ENCODE data around the gene NKTR. TPM values are rescaled to one million over a fixed set of nuclear protein-coding genes. Genes with fewer than 3 reads are reported as not detected.
A peak's percentile ranks its signal among the peaks of the same experiment; 100 is the strongest.
"Not testable (repeated sequence)": the region's sequence is repeated elsewhere in the genome, so short reads cannot be mapped to it uniquely, and the experiment has no call there.

Gene NKTR
- 100 to 1,000 TPM in 7 of 12 donors, 10 to 100 TPM in 5; 48.5 to 369 (median 110) TPM for polyA plus RNA-seq (ENCODE audit: insufficient read length in 12 of 12)
- long read RNA-seq, donor 1, full-length matches to known transcripts, result 12 of 33 reads
- long read RNA-seq, donor 1, partial matches to known transcripts, result 21 of 33 reads
- long read RNA-seq, donor 1, other reads (novel, unspliced or antisense), result 0 of 33 reads
- long read RNA-seq, donor 2, partial matches to known transcripts, result 5 of 7 reads
- long read RNA-seq, donor 2, other reads (novel, unspliced or antisense), result 0 of 7 reads
- long read RNA-seq, donor 3, partial matches to known transcripts, result 0 of 5 reads
- long read RNA-seq, donor 3, other reads (novel, unspliced or antisense), result 0 of 5 reads
- long read RNA-seq, donor 4, partial matches to known transcripts, result 21 of 22 reads
- long read RNA-seq, donor 4, other reads (novel, unspliced or antisense), result 0 of 22 reads
- long read RNA-seq, donor 5, full-length matches to known transcripts, result 20 of 102 reads
- long read RNA-seq, donor 5, partial matches to known transcripts, result 66 of 102 reads
- long read RNA-seq, donor 5, other reads (novel, unspliced or antisense), result 16 of 102 reads
- long read RNA-seq, donor 6, full-length matches to known transcripts, result 7 of 7 reads
- long read RNA-seq, donor 6, partial matches to known transcripts, result 0 of 7 reads
- long read RNA-seq, donor 6, other reads (novel, unspliced or antisense), result 0 of 7 reads
- long read RNA-seq, donor 7, full-length matches to known transcripts, result 3 of 3 reads
- long read RNA-seq, donor 7, partial matches to known transcripts, result 0 of 3 reads
- long read RNA-seq, donor 7, other reads (novel, unspliced or antisense), result 0 of 3 reads
- long read RNA-seq, donor 8, full-length matches to known transcripts, result 10 of 42 reads
- long read RNA-seq, donor 8, partial matches to known transcripts, result 32 of 42 reads
- long read RNA-seq, donor 8, other reads (novel, unspliced or antisense), result 0 of 42 reads
- long read RNA-seq, donor 9, partial matches to known transcripts, result 0 of 1 reads
- long read RNA-seq, donor 9, other reads (novel, unspliced or antisense), result 0 of 1 reads
- long read RNA-seq, donor 10, full-length matches to known transcripts, result 4 of 25 reads
- long read RNA-seq, donor 10, partial matches to known transcripts, result 21 of 25 reads
- long read RNA-seq, donor 10, other reads (novel, unspliced or antisense), result 0 of 25 reads
- long read RNA-seq, donor 11, partial matches to known transcripts, result 0 of 2 reads
- long read RNA-seq, donor 11, other reads (novel, unspliced or antisense), result 0 of 2 reads

DNA sequence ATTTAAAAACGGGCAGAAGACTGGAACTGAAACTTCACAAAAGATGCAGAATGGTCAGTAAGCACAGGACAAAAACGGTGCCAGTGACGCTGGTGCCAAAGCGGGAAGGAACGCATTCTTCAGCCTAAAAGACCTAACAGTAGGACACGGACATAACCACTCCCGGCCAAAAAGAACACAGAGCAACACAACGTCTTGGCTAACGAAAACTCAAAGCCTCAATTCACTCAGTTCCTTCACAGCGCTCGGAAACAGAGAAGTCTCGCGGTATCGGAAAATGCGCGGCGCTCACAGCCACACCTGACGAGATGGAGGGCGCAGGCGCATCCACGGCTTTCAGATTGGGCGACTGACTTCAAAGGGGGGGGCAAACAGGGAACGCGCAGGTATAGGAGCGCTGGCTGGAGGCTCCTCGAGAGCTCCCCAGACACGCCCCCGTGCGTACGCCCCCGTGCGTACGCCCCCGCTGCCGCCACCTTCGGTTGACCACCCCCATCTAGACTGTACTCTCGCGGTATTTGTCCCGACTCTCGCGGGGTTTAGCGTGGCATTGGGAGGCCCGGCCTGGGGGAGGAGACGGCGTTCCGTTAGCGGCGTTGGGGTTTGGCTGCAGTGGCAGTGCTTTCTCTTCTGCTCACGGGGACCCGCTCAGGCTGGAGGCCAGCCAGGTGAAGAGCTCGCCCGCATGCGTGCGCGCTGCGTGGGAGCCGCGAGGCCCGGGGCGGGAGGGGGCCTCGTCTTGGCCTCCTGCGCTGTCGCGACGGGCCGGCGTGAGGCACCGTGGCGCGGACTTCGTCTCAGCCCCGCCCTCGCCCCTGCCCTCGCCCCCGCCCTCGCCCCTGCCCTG is at the start of gene NKTR:
NKTR (plus strand) TSS at position 576 of the 847 bp plus-strand sequence. CDS start 321 bp downstream, outside the sequence.
- peak; percentile 99 for DNase-seq

GRCh38 chr3:42552830-42553229 is 47.7 kb upstream of the NKTR start:
- no peak for DNase-seq

- no peak for DNase-seq
Observed at GRCh38 chr3:42556089-42556632, 44.3 kb upstream of the NKTR start.

DNA sequence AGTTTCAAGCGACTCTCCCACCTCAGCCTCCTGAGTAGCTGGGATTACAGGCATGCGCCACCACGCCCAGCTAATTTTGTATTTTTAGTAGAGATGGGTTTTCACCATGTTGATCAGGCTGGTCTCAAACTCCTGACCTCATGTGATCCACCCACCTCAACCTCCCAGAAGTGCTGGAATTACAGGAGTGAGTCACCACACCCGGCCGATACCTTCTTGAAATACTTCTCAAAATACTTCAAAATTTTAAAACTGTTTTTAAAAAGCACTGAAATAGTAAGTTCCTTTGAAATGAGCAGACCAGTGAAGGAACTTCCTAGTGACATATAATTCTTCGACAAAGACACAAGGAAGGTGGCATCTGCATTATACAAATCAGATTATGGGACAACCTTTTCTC is 43.7 kb upstream of the NKTR start:
- not testable (repeated sequence) for DNase-seq

GRCh38 chr3:42557854-42558253 is 42.6 kb upstream of the NKTR start:
- DNase-seq, result no peak

DNA sequence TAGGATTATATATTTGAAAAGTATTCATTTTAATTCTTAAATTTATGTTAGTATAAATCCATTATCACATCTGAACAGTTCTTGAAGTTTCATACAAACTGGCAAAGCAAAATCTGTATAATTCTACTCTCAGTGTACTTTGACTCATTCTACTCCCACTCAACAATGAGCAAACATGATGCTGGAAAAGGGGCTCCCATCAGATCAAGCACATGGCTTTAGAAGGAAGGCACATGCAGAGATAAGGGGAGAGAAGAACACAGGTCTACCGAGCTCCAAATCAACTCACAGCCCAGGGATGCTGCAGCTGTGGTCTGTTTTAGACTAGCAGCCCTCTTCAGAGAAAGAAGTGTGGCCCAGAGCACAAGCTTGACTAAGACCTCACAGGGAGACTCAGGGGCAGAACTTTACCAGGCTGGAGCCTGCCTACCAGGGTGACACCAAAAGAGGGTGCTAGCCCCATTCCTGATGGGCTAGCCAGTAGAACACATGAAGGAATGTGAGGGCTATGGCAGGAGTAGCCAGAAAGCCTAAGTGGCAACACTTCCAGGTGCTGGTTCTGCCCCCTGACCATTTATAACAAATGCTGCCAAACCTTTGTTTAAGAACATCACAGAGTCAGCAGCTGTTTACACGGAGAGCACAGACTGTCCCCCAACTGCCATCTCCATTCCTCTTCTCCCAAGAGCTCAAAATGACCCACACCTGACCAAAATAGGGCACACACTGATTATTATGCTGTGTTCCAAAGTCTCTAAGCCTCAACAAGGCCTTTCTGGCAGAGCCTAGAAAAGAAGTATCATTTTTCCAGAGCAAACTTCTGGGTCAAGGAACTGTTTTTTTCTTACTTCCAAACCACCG is 38.2 kb upstream of the NKTR start:
- DNase-seq, result no peak

DNA sequence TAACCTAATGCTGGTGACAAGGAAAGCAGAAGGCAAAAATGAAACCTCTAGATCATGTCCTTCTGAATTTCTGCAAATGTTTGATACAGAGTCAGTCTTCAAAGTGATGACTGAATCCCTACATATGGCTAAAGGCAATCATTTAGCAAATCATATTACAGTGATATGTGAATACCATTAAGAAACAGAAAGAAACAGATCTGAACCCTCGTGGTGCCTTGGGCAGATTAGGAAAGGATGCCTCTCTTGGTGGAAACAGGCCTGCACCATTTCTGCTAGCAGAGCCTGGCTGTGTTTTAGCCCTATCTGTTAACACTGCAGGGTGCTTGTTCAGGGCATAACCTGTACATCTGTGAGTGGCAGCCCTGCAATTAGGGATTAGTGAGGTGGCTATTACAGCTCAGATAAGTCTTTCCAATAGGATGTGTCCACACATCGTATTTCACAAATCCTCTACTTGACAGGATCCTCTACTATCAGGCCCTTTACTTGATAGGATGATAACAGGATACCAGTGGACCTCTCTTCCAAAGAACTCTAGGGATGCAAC is 30.8 kb upstream of the NKTR start:
- no peak for DNase-seq

DNA sequence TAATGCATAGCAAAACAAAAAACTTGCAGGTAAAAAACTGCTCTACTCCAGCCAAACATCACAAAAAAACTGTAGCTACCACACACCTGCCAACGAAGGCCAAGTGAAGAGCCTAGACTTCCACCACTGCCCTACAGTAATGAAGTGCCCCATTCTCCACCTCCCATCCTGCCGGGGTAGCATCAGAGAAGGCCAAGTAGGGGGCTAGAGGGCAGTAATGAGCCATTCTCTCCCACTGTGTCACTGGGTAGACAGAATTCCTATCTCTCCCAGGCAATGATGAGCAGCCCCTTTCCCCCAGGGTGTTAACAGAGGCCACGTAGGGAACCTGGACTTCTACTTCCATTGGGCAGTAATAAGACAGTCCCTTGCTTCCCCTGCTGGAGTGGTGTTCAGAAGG is 28.2 kb upstream of the NKTR start:
- DNase-seq, result no peak

DNA sequence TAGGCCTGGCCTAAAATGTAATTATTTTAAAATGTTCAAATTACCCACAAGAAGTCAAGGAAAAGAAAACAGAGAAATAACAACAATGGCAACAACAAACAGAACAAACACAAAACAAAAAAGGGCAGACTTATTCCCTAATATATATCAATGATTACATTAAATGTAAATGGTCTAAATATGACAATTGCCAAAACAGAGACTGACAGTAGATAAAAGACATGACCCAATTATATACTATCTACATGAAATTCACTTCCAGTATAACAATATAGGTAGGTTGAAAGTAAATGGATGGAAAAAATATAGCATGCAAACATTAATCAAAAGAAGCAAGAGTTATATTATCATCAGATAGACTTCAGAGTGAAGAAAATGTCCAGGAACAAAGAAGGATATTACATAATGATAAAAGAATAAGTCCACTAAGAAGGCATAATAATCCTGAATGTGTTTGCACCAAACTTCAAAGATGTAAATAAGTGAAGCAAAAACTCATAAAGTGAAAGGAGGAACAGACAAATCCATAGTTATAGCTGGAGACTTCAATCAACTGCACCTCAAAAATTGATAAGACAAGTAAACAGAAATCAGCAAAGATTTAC is 25.2 kb upstream of the NKTR start:
- no peak for DNase-seq

- DNase-seq, result no peak
Observed at GRCh38 chr3:42578054-42578453, 22.4 kb upstream of the NKTR start.

DNA sequence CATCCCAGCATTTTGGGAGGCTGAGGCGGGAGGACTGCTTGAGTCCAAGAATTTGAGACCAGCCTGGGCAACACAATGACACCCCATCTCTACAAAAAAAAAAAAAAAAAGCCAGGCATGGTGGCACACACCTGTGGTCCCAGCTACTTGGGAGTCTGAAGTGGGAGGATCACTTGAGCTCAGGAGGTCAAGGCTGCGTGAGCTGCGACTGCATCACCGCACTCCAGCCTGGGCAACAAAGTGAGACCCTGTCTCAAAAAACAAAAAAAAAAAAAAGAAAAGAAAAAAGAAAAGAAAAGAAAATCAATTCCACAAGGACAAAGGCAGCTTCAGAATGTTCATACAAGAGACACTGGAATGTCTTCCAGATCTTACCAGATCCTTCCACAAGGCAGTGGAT is 21.1 kb upstream of the NKTR start:
- DNase-seq, result not testable (repeated sequence)

- DNase-seq, result no peak
Observed at GRCh38 chr3:42581400-42581708, 19.1 kb upstream of the NKTR start.

GRCh38 chr3:42581709-42582473 is 18.6 kb upstream of the NKTR start, which contains the start of gene SEC22C:
Gene SEC22C (minus strand): TSS chr3:42581967. CDS start chr3:42569046, 12,921 bp downstream.
- DNase-seq, result peak; percentile 92

- DNase-seq, result no peak
Observed at GRCh38 chr3:42582474-42583070, 17.9 kb upstream of the NKTR start.

DNA sequence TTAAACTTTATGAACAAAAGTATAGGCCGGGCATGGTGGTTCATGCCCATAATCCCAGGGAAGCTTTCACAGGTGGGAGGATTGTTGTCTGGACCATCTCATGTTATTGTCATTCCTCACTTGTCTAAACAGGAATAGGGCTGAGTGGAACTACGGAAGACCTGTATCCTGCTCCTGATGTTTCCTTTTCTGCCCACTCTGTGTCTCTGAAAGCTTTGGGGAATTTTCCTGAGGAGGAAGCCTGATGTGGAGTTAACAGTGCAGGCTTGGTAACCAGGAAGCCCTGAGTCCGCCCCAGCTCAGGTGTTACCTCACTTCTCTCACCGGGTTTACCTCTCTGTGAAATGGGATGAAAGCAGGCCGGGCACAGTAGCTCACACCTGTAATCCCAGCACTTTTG is 11.9 kb upstream of the NKTR start:
- no peak for DNase-seq

GRCh38 chr3:42589382-42590109 is 10.9 kb upstream of the NKTR start:
- no peak for DNase-seq

Measured in muscle of arm (tissue), 14 donors.